Measurements from ENCODE around the gene MCEMP1.

DNA sequence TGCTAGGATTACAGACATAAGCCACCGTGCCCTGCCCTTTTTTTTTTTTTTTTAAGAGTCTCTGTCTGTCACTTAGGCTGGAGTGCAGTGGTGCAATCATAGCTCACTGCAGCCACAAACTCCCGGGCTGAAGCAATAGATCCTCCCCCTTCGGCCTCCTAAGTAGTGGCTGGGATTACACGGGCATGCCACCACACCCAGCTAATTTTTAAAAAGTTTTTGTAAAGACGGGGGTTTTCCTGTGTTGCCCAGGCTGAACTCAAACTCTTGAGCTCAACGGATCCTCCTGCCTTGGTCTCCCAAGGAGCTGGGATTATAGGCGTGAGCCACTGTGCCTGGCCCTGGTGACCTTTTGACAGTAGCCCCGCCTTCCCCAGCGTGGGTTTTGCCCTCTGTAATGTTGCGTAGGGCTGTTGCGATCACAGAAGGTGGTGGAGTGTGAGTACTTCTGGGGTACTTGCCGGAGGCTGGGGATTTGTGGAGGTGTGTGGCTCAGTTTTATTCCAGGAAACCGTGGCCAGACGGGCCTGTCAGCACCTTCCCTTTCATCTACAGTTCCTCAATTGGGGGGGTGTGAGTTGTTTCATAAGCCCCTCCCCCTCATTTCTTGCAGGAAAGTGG, 19.6 kb upstream of the MCEMP1 start:
- no peak for TF ChIP-seq CTCF (IDR thresholded peaks at IDR 0.05)
- TF ChIP-seq POLR2A (IDR thresholded peaks at IDR 0.05): no peak
- no peak for TF ChIP-seq POLR2AphosphoS5 (IDR thresholded peaks at IDR 0.05)
- TF ChIP-seq EP300 (IDR thresholded peaks at IDR 0.05; ENCODE audit: low read depth): no peak

Data from transverse colon (tissue), 4 donors.